Lung microvascular endothelial cell (primary cell): Measurements from ENCODE around the gene MPZ. TPM values are rescaled to one million over a fixed set of nuclear protein-coding genes. Genes with fewer than 3 reads are reported as not detected.
"Not testable (repeated sequence)": the region's sequence is repeated elsewhere in the genome, so short reads cannot be mapped to it uniquely, and the experiment has no call there.

Experiments
- DNase-seq, 2 donors: peaks; one replicate each; pipeline versions ENCODE4 v3.0.0 to v3.0.0-alpha.2; 2010; ENCODE audit warnings: low read depth in 2 of 2
- total RNA-seq: library from RNA; depleted of rRNA; stranded (reverse); fragments of >200 nt; gene quantifications from 2 replicates; pipeline ENCODE4 v1.2.1, GENCODE V29; 2014

The MPZ gene
- total RNA-seq, 1 donor from 2014 or later, result 0.60 TPM

- not testable (repeated sequence) for DNase-seq
Observed at GRCh38 chr1:161255955-161256520, 53.7 kb downstream of the MPZ start.

- not testable (repeated sequence) for DNase-seq
Observed at GRCh38 chr1:161255302-161255701, 54.5 kb downstream of the MPZ start.

Other genes with a start within 250 kb of the MPZ start
- gene ARHGAP30, start 240.1 kb downstream of the MPZ start, total RNA-seq, result not detected in 2 replicates
- 0.44 TPM in 1 of 2 replicates, not detected in the other for gene NECTIN4, start 220.4 kb downstream of the MPZ start, total RNA-seq
- gene KLHDC9, start 211.6 kb downstream of the MPZ start, total RNA-seq, result 0.65 and 0.99 TPM in 2 replicates
- 22.9 and 36.3 TPM in 2 replicates for gene PFDN2, start 191.9 kb downstream of the MPZ start, total RNA-seq
- gene NIT1, start 191.9 kb downstream of the MPZ start, total RNA-seq, result 9.6 and 13.1 TPM in 2 replicates
- 23.1 and 31.9 TPM in 2 replicates for gene DEDD, start 177.3 kb downstream of the MPZ start, total RNA-seq
- gene UFC1, start 156.0 kb downstream of the MPZ start, total RNA-seq, result 111 and 133 TPM in 2 replicates
- gene USP21, start 150.5 kb downstream of the MPZ start, total RNA-seq, result 2.8 and 4.6 TPM in 2 replicates
- gene PPOX, start 143.5 kb downstream of the MPZ start, total RNA-seq, result 13.3 and 16.1 TPM in 2 replicates
- 17.4 and 26.8 TPM in 2 replicates for gene B4GALT3, start 132.5 kb downstream of the MPZ start, total RNA-seq
- gene ADAMTS4, start 110.9 kb downstream of the MPZ start, total RNA-seq, result 7.1 and 9.2 TPM in 2 replicates
- 130 and 147 TPM in 2 replicates for gene NDUFS2, start 107.6 kb downstream of the MPZ start, total RNA-seq
- gene FCER1G, start 94.7 kb downstream of the MPZ start, total RNA-seq, result not detected in 2 replicates
- gene APOA2, start 86.3 kb downstream of the MPZ start, total RNA-seq, result not detected in 2 replicates
- 12.0 and 13.5 TPM in 2 replicates for gene TOMM40L, start 83.9 kb downstream of the MPZ start, total RNA-seq
- gene NR1I3, start 71.8 kb downstream of the MPZ start, total RNA-seq, result not detected in 2 replicates
- not detected in 2 replicates for gene PCP4L1, start 51.2 kb downstream of the MPZ start, total RNA-seq
- 10.9 and 13.3 TPM in 2 replicates for gene SDHC, start 4.4 kb upstream of the MPZ start, total RNA-seq
- not detected in 2 replicates for gene CFAP126, start 57.9 kb upstream of the MPZ start, total RNA-seq
- 0.79 and 1.3 TPM in 2 replicates for gene FCGR2A, start 195.5 kb upstream of the MPZ start, total RNA-seq
- 0.22 and 0.99 TPM in 2 replicates for gene HSPA6, start 214.6 kb upstream of the MPZ start, total RNA-seq
- gene FCGR3A, start 239.8 kb upstream of the MPZ start, total RNA-seq, result not detected in 2 replicates